GM21786 (cell line): ENCODE data around the gene OGDHL.

ENCODE experiments used
- ATAC-seq: cut with Tn5 transposase; IDR thresholded peaks from one replicate; pipeline ENCODE4 v1.9.1; 2021; ENCODE audit not compliant: unreplicated experiment

The OGDHL gene

GRCh38 chr10:49691588-49691987 is 70.5 kb downstream of the OGDHL start:
- no peak for ATAC-seq

- ATAC-seq, result no peak
Observed at GRCh38 chr10:49690698-49691356, 71.3 kb downstream of the OGDHL start.

GRCh38 chr10:49689882-49690510 is 72.1 kb downstream of the OGDHL start:
- ATAC-seq, result no peak

GRCh38 chr10:49688920-49689319 is 73.2 kb downstream of the OGDHL start:
- no peak for ATAC-seq

- no peak for ATAC-seq
Observed at GRCh38 chr10:49688261-49688846, 73.8 kb downstream of the OGDHL start.

GRCh38 chr10:49686651-49687050 is 75.5 kb downstream of the OGDHL start:
- ATAC-seq, result no peak
